Osteoblast (primary cell): ENCODE measurements around the gene ZNF592. TPM values are rescaled to one million over a fixed set of nuclear protein-coding genes. Genes with fewer than 3 reads are reported as not detected.

Experiments used
- DNase-seq: peaks from one replicate; pipeline ENCODE4 v3.0.0; 2011; ENCODE audit warnings: low spot score, mixed read lengths; ENCODE audit not compliant: insufficient read length; ENCODE audit errors: missing footprints
- H2AFZ ChIP-seq: 2 replicates; pipeline ENCODE4 v1.6.0; 2011; ENCODE audit warnings: mild to moderate bottlenecking, low read length
- H3K27ac ChIP-seq: 2 replicates; pipeline ENCODE4 v1.5.1; 2011; ENCODE audit warnings: mild to moderate bottlenecking, low read depth, low read length, moderate library complexity
- H3K27me3 ChIP-seq: 2 replicates; pipeline ENCODE4 v1.6.0; 2012; ENCODE audit warnings: mild to moderate bottlenecking, control low read depth, inconsistent platforms, low read length, moderate library complexity; ENCODE audit not compliant: insufficient read depth
- H3K36me3 ChIP-seq: 2 replicates; pipeline ENCODE4 v1.5.1; 2011; ENCODE audit warnings: mild to moderate bottlenecking, low read length, control low read depth, moderate library complexity; ENCODE audit not compliant: insufficient read depth
- H3K4me1 ChIP-seq: 2 replicates; pipeline ENCODE4 v1.5.1; 2011; ENCODE audit warnings: mild to moderate bottlenecking, low read length, control low read depth, moderate library complexity; ENCODE audit not compliant: insufficient read depth
- H3K4me2 ChIP-seq: 2 replicates; pipeline ENCODE4 v1.6.0; 2011; ENCODE audit warnings: mild to moderate bottlenecking, low read length; ENCODE audit not compliant: insufficient read depth
- H3K4me3 ChIP-seq: fragments of 200-600 bp; sonication (generic); 3 replicates; pipeline ENCODE4 v1.5.1; 2012; ENCODE audit warnings: mild to moderate bottlenecking, low read length, inconsistent platforms; ENCODE audit not compliant: insufficient read depth
- H3K79me2 ChIP-seq: 2 replicates; pipeline ENCODE4 v1.6.0; 2012; ENCODE audit warnings: mild to moderate bottlenecking, low read length, control low read depth, inconsistent platforms; ENCODE audit not compliant: insufficient read depth
- H3K9me3 ChIP-seq: 2 replicates; pipeline ENCODE4 v1.5.1; 2011; ENCODE audit warnings: low read depth, low read length, control low read depth
- H4K20me1 ChIP-seq: 2 replicates; pipeline ENCODE4 v1.6.0; 2012; ENCODE audit warnings: mild to moderate bottlenecking, low read length, control low read depth; ENCODE audit not compliant: insufficient read depth
- total RNA-seq: library from RNA; depleted of rRNA; stranded (reverse); fragments of >200 nt; gene quantifications from 2 replicates; pipeline ENCODE4 v1.2.3, GENCODE V29; 2012
- TF ChIP-seq, protein P1 (sequence below): IDR thresholded peaks from 2 replicates; pipeline ENCODE4 v1.5.1; 2011; ENCODE audit warnings: mild to moderate bottlenecking, low read depth, low read length, moderate library complexity; ENCODE audit errors: extremely low read depth

The ZNF592 gene
- total RNA-seq, 1 donor, result 11.2 TPM

DNA sequence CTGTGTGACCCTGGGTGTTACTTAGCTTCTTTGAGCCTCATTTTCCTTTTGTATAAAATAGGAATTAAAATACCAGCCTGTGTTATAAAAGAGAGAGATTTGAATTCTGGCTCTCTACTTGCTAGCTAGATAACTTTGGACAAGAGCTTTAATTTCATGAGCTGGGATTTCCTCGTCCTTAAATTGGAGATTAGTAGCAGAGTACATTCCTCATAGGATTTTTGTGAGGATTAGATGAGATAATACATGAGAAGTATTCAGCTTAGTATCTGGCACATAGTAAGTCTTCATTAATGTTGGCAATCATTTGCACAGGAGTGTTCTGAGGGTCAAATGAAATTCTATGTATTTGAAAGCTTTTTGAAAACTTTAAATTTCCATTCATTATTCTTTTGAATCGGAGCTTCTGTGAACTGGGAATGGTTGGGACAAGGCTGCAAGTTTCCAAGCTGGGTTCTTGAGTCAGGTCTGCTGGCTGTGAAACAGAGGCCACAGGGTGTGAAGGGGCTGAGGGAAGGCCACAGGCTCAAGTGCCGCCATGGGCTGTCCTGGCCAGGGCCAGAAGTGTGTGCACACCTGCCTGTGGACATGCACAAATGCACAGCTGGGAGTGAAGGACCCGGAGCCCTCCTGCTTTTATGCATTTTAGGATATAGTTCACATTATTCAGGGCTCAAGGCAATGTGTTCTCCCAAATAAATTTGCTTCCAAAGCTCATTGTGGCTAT, 86.0 kb downstream of the ZNF592 start:
- Histone ChIP-seq H2AFZ (no peak overlapping the region), H3K9me3 (no peaks in the 10 kb centered on the region), H3K27ac (no peak overlapping the region), H4K20me1 (no peaks in the 10 kb centered on the region), H3K4me1 (peaks cover 3% of the 10 kb centered on the region), H3K27me3 (peaks cover 9% of the 10 kb centered on the region), H3K36me3 (no peaks in the 10 kb centered on the region), H3K79me2 (no peaks in the 10 kb centered on the region), H3K4me2 (no peak overlapping the region), H3K4me3 (no peak overlapping the region)
- TF ChIP-seq, protein P1, sequence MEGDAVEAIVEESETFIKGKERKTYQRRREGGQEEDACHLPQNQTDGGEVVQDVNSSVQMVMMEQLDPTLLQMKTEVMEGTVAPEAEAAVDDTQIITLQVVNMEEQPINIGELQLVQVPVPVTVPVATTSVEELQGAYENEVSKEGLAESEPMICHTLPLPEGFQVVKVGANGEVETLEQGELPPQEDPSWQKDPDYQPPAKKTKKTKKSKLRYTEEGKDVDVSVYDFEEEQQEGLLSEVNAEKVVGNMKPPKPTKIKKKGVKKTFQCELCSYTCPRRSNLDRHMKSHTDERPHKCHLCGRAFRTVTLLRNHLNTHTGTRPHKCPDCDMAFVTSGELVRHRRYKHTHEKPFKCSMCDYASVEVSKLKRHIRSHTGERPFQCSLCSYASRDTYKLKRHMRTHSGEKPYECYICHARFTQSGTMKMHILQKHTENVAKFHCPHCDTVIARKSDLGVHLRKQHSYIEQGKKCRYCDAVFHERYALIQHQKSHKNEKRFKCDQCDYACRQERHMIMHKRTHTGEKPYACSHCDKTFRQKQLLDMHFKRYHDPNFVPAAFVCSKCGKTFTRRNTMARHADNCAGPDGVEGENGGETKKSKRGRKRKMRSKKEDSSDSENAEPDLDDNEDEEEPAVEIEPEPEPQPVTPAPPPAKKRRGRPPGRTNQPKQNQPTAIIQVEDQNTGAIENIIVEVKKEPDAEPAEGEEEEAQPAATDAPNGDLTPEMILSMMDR, result no peak
- DNase-seq, result no peak

DNA sequence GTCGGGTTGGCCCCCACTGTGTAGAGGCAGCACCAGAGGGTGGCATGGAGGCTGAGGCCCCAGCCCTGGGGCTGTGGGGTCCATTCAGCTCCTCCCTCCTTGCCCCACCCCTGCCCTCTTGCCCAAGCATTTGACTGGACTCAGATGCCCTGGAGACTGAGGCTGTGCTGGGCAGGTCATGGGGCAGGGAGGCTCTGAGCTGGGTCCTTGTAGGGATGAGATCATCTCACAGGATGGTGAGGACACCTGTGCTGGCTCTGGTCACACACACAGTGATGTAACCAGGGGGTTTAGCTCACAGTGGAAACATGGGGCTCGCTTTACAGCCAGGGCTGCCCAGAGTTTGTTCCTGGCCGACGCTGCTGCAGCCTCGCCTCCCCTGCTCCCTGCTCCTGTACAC, 86.6 kb downstream of the ZNF592 start:
- Histone ChIP-seq H3K4me1 (peaks cover 3% of the 10 kb centered on the region), H3K27me3 (peaks cover 9% of the 10 kb centered on the region), H3K4me3 (no peak overlapping the region), H3K27ac (no peak overlapping the region), H3K36me3 (no peaks in the 10 kb centered on the region), H2AFZ (no peak overlapping the region), H4K20me1 (no peaks in the 10 kb centered on the region), H3K79me2 (no peaks in the 10 kb centered on the region), H3K4me2 (no peak overlapping the region), H3K9me3 (no peaks in the 10 kb centered on the region)
- no peak for DNase-seq
- TF ChIP-seq, protein P1, result no peak

DNA sequence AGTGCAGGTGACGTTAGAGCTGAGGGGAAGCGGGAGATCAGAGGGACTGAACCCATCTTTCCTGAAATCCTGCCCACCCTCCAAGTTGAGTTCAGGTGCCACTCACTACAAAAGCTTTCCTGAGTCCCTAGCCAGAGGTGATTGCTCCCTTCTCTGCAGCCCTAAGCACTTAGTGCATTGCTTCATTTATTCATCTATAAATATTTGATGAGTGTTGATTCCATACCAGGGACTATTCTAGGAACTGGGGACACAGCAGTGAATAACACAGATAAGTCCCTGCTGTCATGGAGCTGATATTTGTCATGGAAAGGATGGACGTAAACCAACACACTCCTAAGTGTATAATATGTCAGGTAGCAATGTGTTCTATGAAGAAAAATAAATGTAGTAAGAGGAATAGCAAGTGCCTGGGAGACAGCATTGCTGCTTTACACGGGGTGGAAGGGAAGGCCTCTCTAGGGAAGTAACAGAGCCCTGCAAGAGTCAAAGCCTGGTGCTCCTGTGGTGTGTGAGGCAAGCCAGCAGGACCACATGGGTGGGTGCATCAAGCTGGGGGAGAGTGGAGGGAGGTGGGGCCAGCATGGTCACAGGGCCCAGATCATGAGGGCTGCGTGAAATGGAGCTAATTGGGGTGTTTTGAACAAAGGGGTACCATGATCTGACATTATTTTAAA, 87.4 kb downstream of the ZNF592 start:
- TF ChIP-seq, protein P1, result no peak
- no peak overlapping the region for H2AFZ ChIP-seq
- no peak for DNase-seq

DNA sequence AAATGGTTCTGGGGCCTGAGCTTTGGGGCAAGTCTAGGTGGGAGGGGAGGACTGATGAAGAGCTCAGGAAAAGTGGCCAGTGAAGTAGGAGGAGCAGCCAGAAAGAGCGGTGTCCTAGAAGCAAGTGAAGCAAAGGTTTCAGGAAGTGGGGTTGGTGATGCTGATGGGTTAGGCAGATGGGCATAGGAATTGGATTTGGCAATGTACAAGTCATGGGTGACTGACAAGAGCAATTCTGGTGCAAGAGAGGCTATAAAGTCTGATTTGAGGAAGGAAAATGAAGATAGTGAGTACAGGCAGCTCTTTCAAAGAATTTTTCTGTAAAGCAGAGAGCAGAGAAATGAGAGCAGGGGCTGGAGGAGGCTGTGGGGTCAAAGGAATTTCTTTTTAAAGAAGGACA, 88.5 kb downstream of the ZNF592 start:
- no peaks in the 10 kb centered on the region for H3K9me3 ChIP-seq
- peaks cover under 1% of the 10 kb centered on the region for H3K27me3 ChIP-seq
- no peak overlapping the region for H3K4me3 ChIP-seq
- H3K27ac ChIP-seq, result no peak overlapping the region
- H4K20me1 ChIP-seq, result no peaks in the 10 kb centered on the region
- peaks cover 15% of the 10 kb centered on the region for H3K4me1 ChIP-seq
- H2AFZ ChIP-seq, result no peak overlapping the region
- no peak for DNase-seq
- TF ChIP-seq, protein P1, result no peak
- no peaks in the 10 kb centered on the region for H3K79me2 ChIP-seq
- H3K4me2 ChIP-seq, result no peak overlapping the region
- H3K36me3 ChIP-seq, result no peaks in the 10 kb centered on the region

More for the DNA sequence above, 87.4 kb downstream of the ZNF592 start:
- Histone ChIP-seq H3K9me3 (no peaks in the 10 kb centered on the region), H3K79me2 (no peaks in the 10 kb centered on the region), H4K20me1 (no peaks in the 10 kb centered on the region), H3K27me3 (peaks cover 9% of the 10 kb centered on the region), H3K4me2 (no peak overlapping the region), H3K4me1 (peaks cover 10% of the 10 kb centered on the region), H3K36me3 (no peaks in the 10 kb centered on the region), H3K27ac (no peak overlapping the region), H3K4me3 (no peak overlapping the region)
